WTC11 (cell line): ENCODE measurements around the gene ARSH. TPM values are rescaled to one million over a fixed set of nuclear protein-coding genes. Genes with fewer than 3 reads are reported as not detected.

Source experiments
- ATAC-seq: fragments of 200-7000 bp; cut with Tn5 transposase; 2 replicates; pipeline ENCODE4 v1.10.0; 2021; ENCODE audit warnings: mild to moderate bottlenecking, moderate library complexity
- CTCF ChIA-PET: fragments of 300-600 bp; sonication (Branson Sonifier 250); formaldehyde crosslinking; loops from one replicate; lab custom pipeline; 2021; ENCODE audit warnings: antibody characterized with exemption; lab: Charles Lee
- POLR2A ChIA-PET: fragments of 350-600 bp; sonication (Branson Sonifier 250); formaldehyde crosslinking; loops from one replicate; lab custom pipeline; 2021; ENCODE audit warnings: antibody characterized with exemption; lab: Charles Lee
- DNase-seq: peaks from one replicate; pipeline ENCODE4 v3.0.0; 2021; ENCODE audit warnings: low spot score
- H3K27ac Mint-ChIP-seq: 2 replicates; pipeline ENCODE4 v1.8.0; 2021; ENCODE audit warnings: mixed read lengths
- H3K27me3 Mint-ChIP-seq: 2 replicates; pipeline ENCODE4 v1.8.0; 2021; ENCODE audit warnings: low read depth, mild to moderate bottlenecking, moderate library complexity, mixed read lengths
- H3K36me3 Mint-ChIP-seq: 2 replicates; pipeline ENCODE4 v1.8.0; 2021; ENCODE audit warnings: mixed read lengths
- H3K4me1 Mint-ChIP-seq: 2 replicates; pipeline ENCODE4 v1.8.0; 2022; ENCODE audit warnings: mixed read lengths
- H3K4me3 Mint-ChIP-seq: 2 replicates; pipeline ENCODE4 v1.8.0; 2021; ENCODE audit warnings: mild to moderate bottlenecking, moderate library complexity, mixed read lengths
- H3K9me3 Mint-ChIP-seq: 2 replicates; pipeline ENCODE4 v1.8.0; 2021; ENCODE audit warnings: mixed read lengths
- AR ChIP-seq: fragments of 250-450 bp; sonication (Bioruptor Pico); IDR thresholded peaks from 2 replicates; pipeline ENCODE4 v1.9.0; 2021; ENCODE audit warnings: mild to moderate bottlenecking
- ATF1 ChIP-seq: sonication (generic); formaldehyde crosslinking; IDR thresholded peaks from 2 replicates; pipeline ENCODE4 v1.8.1; 2023; ENCODE audit warnings: mild to moderate bottlenecking, moderate library complexity, missing genetic modification reagents
- CDX4 ChIP-seq: fragments of 250-450 bp; sonication (Bioruptor Pico); IDR thresholded peaks from 2 replicates; pipeline ENCODE4 v1.9.0; 2021; ENCODE audit warnings: moderate library complexity, mild to moderate bottlenecking, inconsistent platforms, borderline replicate concordance
- CREM ChIP-seq: sonication (generic); formaldehyde crosslinking; IDR thresholded peaks from 2 replicates; pipeline ENCODE4 v1.8.1; 2022; ENCODE audit warnings: mild to moderate bottlenecking, missing genetic modification reagents, moderate library complexity
- CTCF ChIP-seq: fragments of 200-600 bp; IDR thresholded peaks from 2 replicates; pipeline ENCODE4 v1.8.0; 2022; ENCODE audit warnings: antibody characterized with exemption
- ERG ChIP-seq: fragments of 250-450 bp; sonication (Bioruptor Pico); IDR thresholded peaks from 2 replicates; pipeline ENCODE4 v1.8.0; 2021; ENCODE audit warnings: mild to moderate bottlenecking
- ESRRA ChIP-seq: sonication (generic); formaldehyde crosslinking; IDR thresholded peaks from 2 replicates; pipeline ENCODE4 v1.8.1; 2022; ENCODE audit warnings: mild to moderate bottlenecking, missing genetic modification reagents, borderline replicate concordance
- FOXJ3 ChIP-seq: sonication (generic); formaldehyde crosslinking; IDR thresholded peaks from 2 replicates; pipeline ENCODE4 v1.9.0; 2021; ENCODE audit warnings: missing genetic modification reagents, mild to moderate bottlenecking, borderline replicate concordance
- FOXP1 ChIP-seq: sonication (generic); formaldehyde crosslinking; IDR thresholded peaks from 2 replicates; pipeline ENCODE4 v1.8.0; 2022; ENCODE audit warnings: missing genetic modification reagents, mild to moderate bottlenecking, moderate library complexity, borderline replicate concordance
- GTF2I ChIP-seq: fragments of 250-450 bp; sonication (Bioruptor Pico); conservative IDR thresholded peaks from 2 replicates; pipeline ENCODE4 v1.4.0; 2021; ENCODE audit warnings: mild to moderate bottlenecking
- HMGA2 ChIP-seq: fragments of 250-450 bp; sonication (Bioruptor Pico); IDR thresholded peaks from 2 replicates; pipeline ENCODE4 v1.4.0; 2021; ENCODE audit warnings: mild to moderate bottlenecking, moderate library complexity
- MAX ChIP-seq: sonication (generic); formaldehyde crosslinking; IDR thresholded peaks from 2 replicates; pipeline ENCODE4 v1.8.0; 2022; ENCODE audit warnings: mild to moderate bottlenecking, missing genetic modification reagents
- NR3C1 ChIP-seq: sonication (generic); formaldehyde crosslinking; conservative IDR thresholded peaks from 2 replicates; pipeline ENCODE4 v1.8.1; 2023; ENCODE audit warnings: low read depth, mild to moderate bottlenecking, missing genetic modification reagents
- SMAD4 ChIP-seq: sonication (generic); formaldehyde crosslinking; IDR thresholded peaks from 2 replicates; pipeline ENCODE4 v1.8.0; 2022; ENCODE audit warnings: mild to moderate bottlenecking, missing genetic modification reagents
- TCF7 ChIP-seq: sonication (generic); formaldehyde crosslinking; IDR thresholded peaks from 2 replicates; pipeline ENCODE4 v1.8.0; 2022; ENCODE audit warnings: mild to moderate bottlenecking, low read depth, missing genetic modification reagents, moderate library complexity
- TEAD4 ChIP-seq: sonication (generic); formaldehyde crosslinking; IDR thresholded peaks from 2 replicates; pipeline ENCODE4 v1.8.0; 2022; ENCODE audit warnings: mild to moderate bottlenecking, missing genetic modification reagents
- TP53 ChIP-seq: sonication (generic); formaldehyde crosslinking; IDR thresholded peaks from 2 replicates; pipeline ENCODE4 v1.8.1; 2023; ENCODE audit warnings: mild to moderate bottlenecking, missing genetic modification reagents
- ZNF281 ChIP-seq: sonication (generic); formaldehyde crosslinking; IDR thresholded peaks from 2 replicates; pipeline ENCODE4 v1.8.0; 2023; ENCODE audit warnings: mild to moderate bottlenecking, missing genetic modification reagents
- ZNF416 ChIP-seq: fragments of 250-450 bp; sonication (Bioruptor Pico); IDR thresholded peaks from 2 replicates; pipeline ENCODE4 v1.9.0; 2021; ENCODE audit warnings: mild to moderate bottlenecking, inconsistent platforms
- ZNF532 ChIP-seq: fragments of 250-450 bp; sonication (Bioruptor Pico); IDR thresholded peaks from 2 replicates; pipeline ENCODE4 v1.9.0; 2021; ENCODE audit warnings: mild to moderate bottlenecking, borderline replicate concordance
- total RNA-seq: library from RNA; stranded (reverse); gene quantifications from 3 replicates; pipeline ENCODE4 v1.2.3, GENCODE V29; 2021

ARSH gene
- total RNA-seq, 1 experiment from 2014 or later = not detected

- POLR2A ChIA-PET = no interaction called here
- no peak for DNase-seq
- Mint-ChIP-seq H3K36me3 (peaks cover 11% of the 10 kb centered on the region), H3K4me1 (peaks cover 4% of the 10 kb centered on the region), H3K9me3 (peaks cover 23% of the 10 kb centered on the region), H3K27me3 (no peaks in the 10 kb centered on the region; the same call in none of the 2 replicates), H3K27ac (no peak overlapping the region), H3K4me3 (no peak overlapping the region)
- TF ChIP-seq TP53 (CRISPR knock-in tag) (no peak), TCF7 (CRISPR knock-in tag) (no peak), HMGA2 (CRISPR knock-in tag) (peak; percentile 39; the same call in 1 of the 2 replicates)
- CTCF ChIA-PET = no interaction called here
- no peak for ATAC-seq
These were observed 30.9 kb downstream of the ARSH start for GRCh38 chrX:3037218-3037617.

GRCh38 chrX:3044196-3044595 is 37.9 kb downstream of the ARSH start:
- DNase-seq (no peak), ATAC-seq (no peak)
- no peak overlapping the region for H3K27ac Mint-ChIP-seq
- no peaks in the 10 kb centered on the region for H3K27me3 Mint-ChIP-seq
- CTCF ChIA-PET = no interaction called here
- POLR2A ChIA-PET = no interaction called here
- no peaks in the 10 kb centered on the region for H3K9me3 Mint-ChIP-seq
- H3K36me3 Mint-ChIP-seq = no peaks in the 10 kb centered on the region
- no peak overlapping the region for H3K4me3 Mint-ChIP-seq
- H3K4me1 Mint-ChIP-seq = peaks cover 14% of the 10 kb centered on the region
- TF ChIP-seq ZNF532 (CRISPR knock-in tag) = no peak
- TF ChIP-seq CTCF = no peak
- TF ChIP-seq NR3C1 (CRISPR knock-in tag) = no peak
- TF ChIP-seq ATF1 (CRISPR knock-in tag) = no peak
- TF ChIP-seq ESRRA (CRISPR knock-in tag) = no peak
- TF ChIP-seq GTF2I = no peak
- no peak for TF ChIP-seq CDX4 (CRISPR knock-in tag)
- no peak for TF ChIP-seq CREM (CRISPR knock-in tag)
- TF ChIP-seq SMAD4 (CRISPR knock-in tag) = no peak

GRCh38 chrX:3044671-3045070 is 38.3 kb downstream of the ARSH start:
- H3K4me3 Mint-ChIP-seq = no peak overlapping the region
- no peaks in the 10 kb centered on the region for H3K9me3 Mint-ChIP-seq
- ChIA-PET CTCF (no interaction called here), POLR2A (no interaction called here)
- no peak for ATAC-seq
- no peak overlapping the region for H3K27ac Mint-ChIP-seq
- H3K36me3 Mint-ChIP-seq = no peaks in the 10 kb centered on the region
- no peak for DNase-seq
- H3K4me1 Mint-ChIP-seq = peaks cover 14% of the 10 kb centered on the region
- H3K27me3 Mint-ChIP-seq = no peaks in the 10 kb centered on the region
- TF ChIP-seq MAX (CRISPR knock-in tag) = no peak
- no peak for TF ChIP-seq ZNF416 (CRISPR knock-in tag)
- TF ChIP-seq ERG (CRISPR knock-in tag) = no peak
- no peak for TF ChIP-seq ZNF281
- TF ChIP-seq AR (CRISPR knock-in tag) = no peak
- no peak for TF ChIP-seq FOXJ3 (CRISPR knock-in tag)
- no peak for TF ChIP-seq TEAD4
- no peak for TF ChIP-seq FOXP1 (CRISPR knock-in tag)
